Sigmoid colon (tissue), 7 donors: ENCODE measurements around the gene MTFR2. TPM values are rescaled to one million over a fixed set of nuclear protein-coding genes. Genes with fewer than 3 reads are reported as not detected.

Experiments
- DNase-seq: peaks from one replicate; pipeline ENCODE4 v3.0.0-alpha.2; 2019
- H3K27ac ChIP-seq, 4 donors: fragments of 200-600 bp; sonication (generic); one replicate each; pipeline ENCODE4 v1.5.1; 2016 to 2019; ENCODE audit warnings: mild to moderate bottlenecking in 1 of 4
- H3K27me3 ChIP-seq, 3 donors: fragments of 200-600 bp; sonication (generic); one replicate each; pipeline ENCODE4 v1.5.1; 2019; ENCODE audit warnings: mild to moderate bottlenecking in 1 of 3
- H3K36me3 ChIP-seq, 4 donors: fragments of 200-600 bp; sonication (generic); one replicate each; pipeline ENCODE4 v1.5.1; 2016 to 2019
- H3K4me1 ChIP-seq, 4 donors: fragments of 200-600 bp; sonication (generic); one replicate each; pipeline ENCODE4 v1.5.1; 2017 to 2019
- H3K4me3 ChIP-seq, 4 donors: fragments of 200-600 bp; sonication (generic); one replicate each; pipeline ENCODE4 v1.5.1; 2017 to 2019; ENCODE audit warnings: mild to moderate bottlenecking in 2 of 4, moderate library complexity in 1 of 4
- H3K9me3 ChIP-seq, 4 donors: fragments of 200-600 bp in 3 of 4; sonication (generic) in 3 of 4; one replicate each; pipeline versions ENCODE4 v1.5.1 to v1.6.1; 2013 to 2019
- CTCF ChIP-seq, 4 experiments: fragments of 450-650 bp in 3 of 4; fragments of 200-600 bp in 1 of 4; IDR thresholded peaks; one replicate each; pipeline ENCODE4 v1.5.1; 2016 to 2019; ENCODE audit warnings: antibody characterized with exemption in 4 of 4, mild to moderate bottlenecking in 3 of 4, moderate library complexity in 2 of 4
- EP300 ChIP-seq, 4 donors: sonication (generic); formaldehyde crosslinking; IDR thresholded peaks; one replicate each; pipeline ENCODE4 v1.6.1; 2017; ENCODE audit warnings: antibody characterized with exemption in 4 of 4
- POLR2A ChIP-seq, 2 donors: fragments of 450-650 bp; IDR thresholded peaks; one replicate each; pipeline ENCODE4 v1.6.1; 2016; ENCODE audit warnings: antibody characterized with exemption in 2 of 2, mild to moderate bottlenecking in 2 of 2, moderate library complexity in 2 of 2
- POLR2AphosphoS5 ChIP-seq, 4 donors: sonication (generic); formaldehyde crosslinking; IDR thresholded peaks; one replicate each; pipeline ENCODE4 v1.6.1; 2017; ENCODE audit warnings: antibody characterized with exemption in 4 of 4
- WGBS, 2 donors: extraction: QIAGEN DNeasy Blood & Tissue Kit; methylation state at CpG; one replicate each; pipeline ENCODE4 v1.1.7; 2013; 5-methylcytosine and 5-hydroxymethylcytosine counted together
- intact Hi-C: fragments of 100-400 bp; cut with DNase I; formaldehyde crosslinking; loops from one replicate; pipeline ENCODE4 v1.15.1; 2023
- polyA plus RNA-seq, 3 donors: library from polyadenylated mRNA; stranded (reverse); fragments of 200-250 nt; gene quantifications; one replicate each; pipeline ENCODE4 v1.2.3, GENCODE V29; 2013
- total RNA-seq, 4 donors: library from RNA; depleted of rRNA; stranded (reverse); fragments of >200 nt; gene quantifications; one replicate each; pipeline ENCODE4 v1.1.0, GENCODE V29; 2016
- donor health status: healthy with polysubstance abuse.
- donor health status: Bipolar disorder and iron deficiency.
- donor health status: healthy.

Gene MTFR2
- total and polyA plus RNA-seq, 7 donors: 0.36 to 6.1 (median 1.6) TPM; not detected in 2

GRCh38 chr6:136289327-136289578, 39.1 kb upstream of the MTFR2 start:
- intact Hi-C loops: loop anchor here (2.0 kb wide), 1 partner anchor 38 kb away; the partner anchor contains the start of gene MTFR2
- H3K36me3 ChIP-seq: no peaks in the 10 kb centered on the region
- H3K4me3 ChIP-seq: peak overlapping the region; percentile 78 to 99 (median 80)
- H3K4me1 ChIP-seq: peaks cover 0 to 55% (median 51%) of the 10 kb centered on the region in 4 donors
- no peaks in the 10 kb centered on the region for H3K9me3 ChIP-seq
- H3K27ac ChIP-seq: peak overlapping the region; percentile 97 to 100 (median 98)
- no peaks in the 10 kb centered on the region for H3K27me3 ChIP-seq
- WGBS, 2 donors: 0% methylated on average over 34 of the region's 34 CpGs
- TF ChIP-seq CTCF (IDR thresholded peaks at IDR 0.05) (no peak), POLR2A (IDR thresholded peaks at IDR 0.05) (no peak), EP300 (IDR thresholded peaks at IDR 0.05) (no peak), POLR2AphosphoS5 (IDR thresholded peaks at IDR 0.05) (peak in 1 of 4 donors; percentile 3)
- DNase-seq: peak; percentile 95

- Histone ChIP-seq H3K4me1 (peaks cover 0 to 60% (median 56%) of the 10 kb centered on the region in 4 donors), H3K36me3 (no peaks in the 10 kb centered on the region), H3K9me3 (no peaks in the 10 kb centered on the region), H3K27me3 (no peaks in the 10 kb centered on the region), H3K4me3 (peak overlapping the region; percentile 78 to 99 (median 80)), H3K27ac (peak overlapping the region; percentile 97 to 100 (median 98))
- TF ChIP-seq POLR2A (IDR thresholded peaks at IDR 0.05) (no peak), EP300 (IDR thresholded peaks at IDR 0.05) (no peak), POLR2AphosphoS5 (IDR thresholded peaks at IDR 0.05) (peak in 2 of 4 donors; percentile 8 to 60), CTCF (IDR thresholded peaks at IDR 0.05) (peak in 3 of 4 experiments; percentile 34 to 59 (median 47))
- peak; percentile 88 for DNase-seq
- intact Hi-C loops: loop anchor here (2.0 kb wide), 1 partner anchor 38 kb away; the partner anchor contains the start of gene MTFR2
- 0 to 1% methylated on average over 34 of the region's 34 CpGs for WGBS, 2 donors
Observed at GRCh38 chr6:136288566-136289326, 38.6 kb upstream of the MTFR2 start.

- Histone ChIP-seq H3K4me3 (no peak overlapping the region), H3K4me1 (peaks cover 0 to 86% (median 85%) of the 10 kb centered on the region in 4 donors), H3K9me3 (no peaks in the 10 kb centered on the region), H3K36me3 (peaks cover 0 to 17% (median 0%) of the 10 kb centered on the region in 4 donors), H3K27ac (peak overlapping the region in 2 of 4 donors; percentile 11 to 26), H3K27me3 (no peaks in the 10 kb centered on the region)
- no peak for DNase-seq
- no peak for TF ChIP-seq EP300 (IDR thresholded peaks at IDR 0.05)
- no peak for TF ChIP-seq POLR2AphosphoS5 (IDR thresholded peaks at IDR 0.05)
- no peak for TF ChIP-seq CTCF (IDR thresholded peaks at IDR 0.05)
- no peak for TF ChIP-seq POLR2A (IDR thresholded peaks at IDR 0.05)
- intact Hi-C loops: no loop called here
- 10 to 28% methylated on average over 2 of the region's 2 CpGs for WGBS, 2 donors
Observed at GRCh38 chr6:136284909-136285308, 34.8 kb upstream of the MTFR2 start.

GRCh38 chr6:136282906-136283305, 32.8 kb upstream of the MTFR2 start:
- Histone ChIP-seq H3K27me3 (no peaks in the 10 kb centered on the region), H3K4me3 (no peak overlapping the region), H3K9me3 (no peaks in the 10 kb centered on the region), H3K36me3 (peaks cover 0 to 29% (median 0%) of the 10 kb centered on the region in 4 donors), H3K27ac (no peak overlapping the region), H3K4me1 (peaks cover 0 to 83% (median 80%) of the 10 kb centered on the region in 4 donors)
- no peak for TF ChIP-seq POLR2AphosphoS5 (IDR thresholded peaks at IDR 0.05)
- TF ChIP-seq CTCF (IDR thresholded peaks at IDR 0.05): no peak
- no peak for TF ChIP-seq POLR2A (IDR thresholded peaks at IDR 0.05)
- no peak for TF ChIP-seq EP300 (IDR thresholded peaks at IDR 0.05)
- WGBS, 2 donors: 76 to 78% methylated on average over 4 of the region's 4 CpGs
- intact Hi-C loops: no loop called here
- DNase-seq: no peak
